ENCODE measurements around the gene UBL7. TPM values are rescaled to one million over a fixed set of nuclear protein-coding genes. Genes with fewer than 3 reads are reported as not detected.

UBL7 gene
- polyA plus RNA-seq, 1 donor from 2014 or later: 70.7 TPM

DNA sequence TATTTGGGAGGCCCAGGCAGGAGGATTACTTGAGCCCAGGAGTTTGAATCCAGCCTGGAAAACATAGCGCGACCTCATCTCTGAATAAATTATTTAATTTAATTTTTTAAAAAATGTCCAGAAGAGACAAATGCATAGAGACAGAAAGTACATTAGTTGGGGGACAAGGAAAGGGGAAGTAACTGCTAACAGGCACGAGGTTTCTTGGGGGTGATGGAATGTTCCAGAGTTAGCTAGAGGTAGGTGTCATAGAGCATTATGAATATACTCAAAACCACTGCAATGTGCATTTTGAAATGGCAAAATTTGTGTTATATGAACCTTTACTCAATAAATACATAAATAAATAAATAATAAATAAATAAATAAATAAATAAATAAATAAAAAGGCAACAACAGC, 61.9 kb downstream of the UBL7 start:
- no peak for TF ChIP-seq EZH2 (IDR thresholded peaks at IDR 0.05; ENCODE audit: borderline replicate concordance, insufficient read depth, low read length, poor library complexity, severe bottlenecking)
- TF ChIP-seq TAF1 (IDR thresholded peaks at IDR 0.05; ENCODE audit: low read depth): no peak
- no peak for TF ChIP-seq EP300 (conservative IDR thresholded peaks at IDR 0.05; ENCODE audit: poor library complexity, severe bottlenecking)
- TF ChIP-seq, protein P1, sequence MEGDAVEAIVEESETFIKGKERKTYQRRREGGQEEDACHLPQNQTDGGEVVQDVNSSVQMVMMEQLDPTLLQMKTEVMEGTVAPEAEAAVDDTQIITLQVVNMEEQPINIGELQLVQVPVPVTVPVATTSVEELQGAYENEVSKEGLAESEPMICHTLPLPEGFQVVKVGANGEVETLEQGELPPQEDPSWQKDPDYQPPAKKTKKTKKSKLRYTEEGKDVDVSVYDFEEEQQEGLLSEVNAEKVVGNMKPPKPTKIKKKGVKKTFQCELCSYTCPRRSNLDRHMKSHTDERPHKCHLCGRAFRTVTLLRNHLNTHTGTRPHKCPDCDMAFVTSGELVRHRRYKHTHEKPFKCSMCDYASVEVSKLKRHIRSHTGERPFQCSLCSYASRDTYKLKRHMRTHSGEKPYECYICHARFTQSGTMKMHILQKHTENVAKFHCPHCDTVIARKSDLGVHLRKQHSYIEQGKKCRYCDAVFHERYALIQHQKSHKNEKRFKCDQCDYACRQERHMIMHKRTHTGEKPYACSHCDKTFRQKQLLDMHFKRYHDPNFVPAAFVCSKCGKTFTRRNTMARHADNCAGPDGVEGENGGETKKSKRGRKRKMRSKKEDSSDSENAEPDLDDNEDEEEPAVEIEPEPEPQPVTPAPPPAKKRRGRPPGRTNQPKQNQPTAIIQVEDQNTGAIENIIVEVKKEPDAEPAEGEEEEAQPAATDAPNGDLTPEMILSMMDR (IDR thresholded peaks at IDR 0.05; ENCODE audit: poor library complexity, severe bottlenecking): no peak
- no peak for TF ChIP-seq SMC3 (conservative IDR thresholded peaks at IDR 0.05; ENCODE audit: poor library complexity)
- TF ChIP-seq, protein P2, sequence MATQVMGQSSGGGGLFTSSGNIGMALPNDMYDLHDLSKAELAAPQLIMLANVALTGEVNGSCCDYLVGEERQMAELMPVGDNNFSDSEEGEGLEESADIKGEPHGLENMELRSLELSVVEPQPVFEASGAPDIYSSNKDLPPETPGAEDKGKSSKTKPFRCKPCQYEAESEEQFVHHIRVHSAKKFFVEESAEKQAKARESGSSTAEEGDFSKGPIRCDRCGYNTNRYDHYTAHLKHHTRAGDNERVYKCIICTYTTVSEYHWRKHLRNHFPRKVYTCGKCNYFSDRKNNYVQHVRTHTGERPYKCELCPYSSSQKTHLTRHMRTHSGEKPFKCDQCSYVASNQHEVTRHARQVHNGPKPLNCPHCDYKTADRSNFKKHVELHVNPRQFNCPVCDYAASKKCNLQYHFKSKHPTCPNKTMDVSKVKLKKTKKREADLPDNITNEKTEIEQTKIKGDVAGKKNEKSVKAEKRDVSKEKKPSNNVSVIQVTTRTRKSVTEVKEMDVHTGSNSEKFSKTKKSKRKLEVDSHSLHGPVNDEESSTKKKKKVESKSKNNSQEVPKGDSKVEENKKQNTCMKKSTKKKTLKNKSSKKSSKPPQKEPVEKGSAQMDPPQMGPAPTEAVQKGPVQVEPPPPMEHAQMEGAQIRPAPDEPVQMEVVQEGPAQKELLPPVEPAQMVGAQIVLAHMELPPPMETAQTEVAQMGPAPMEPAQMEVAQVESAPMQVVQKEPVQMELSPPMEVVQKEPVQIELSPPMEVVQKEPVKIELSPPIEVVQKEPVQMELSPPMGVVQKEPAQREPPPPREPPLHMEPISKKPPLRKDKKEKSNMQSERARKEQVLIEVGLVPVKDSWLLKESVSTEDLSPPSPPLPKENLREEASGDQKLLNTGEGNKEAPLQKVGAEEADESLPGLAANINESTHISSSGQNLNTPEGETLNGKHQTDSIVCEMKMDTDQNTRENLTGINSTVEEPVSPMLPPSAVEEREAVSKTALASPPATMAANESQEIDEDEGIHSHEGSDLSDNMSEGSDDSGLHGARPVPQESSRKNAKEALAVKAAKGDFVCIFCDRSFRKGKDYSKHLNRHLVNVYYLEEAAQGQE (IDR thresholded peaks at IDR 0.05; ENCODE audit: borderline replicate concordance): no peak
- TF ChIP-seq RAD21 (conservative IDR thresholded peaks at IDR 0.05): no peak
- TF ChIP-seq MXI1 (conservative IDR thresholded peaks at IDR 0.05; ENCODE audit: poor library complexity, severe bottlenecking): no peak
- TF ChIP-seq POLR2AphosphoS5 (IDR thresholded peaks at IDR 0.05): no peak
- Histone ChIP-seq H3K36me3 (ENCODE audit: insufficient read depth, low read length) (no peaks in the 10 kb centered on the region), H3K9ac (ENCODE audit: low read length) (no peak overlapping the region), H3K9me2 (ENCODE audit: insufficient read depth, low read length) (no peaks in the 10 kb centered on the region), H3K79me2 (replicated peaks; ENCODE audit: insufficient read depth, low read length) (no peaks in the 10 kb centered on the region), H3F3A (ENCODE audit: insufficient read depth, low read length, poor library complexity, severe bottlenecking) (no peaks in the 10 kb centered on the region), H3K4me3 (ENCODE audit: low read length) (no peak overlapping the region), H3K27me3 (ENCODE audit: insufficient read depth, low read depth, low read length) (no peaks in the 10 kb centered on the region), H2AFZ (ENCODE audit: low read depth, low read length) (no peak overlapping the region), H3K4me2 (ENCODE audit: low read length) (no peak overlapping the region), H4K20me1 (ENCODE audit: insufficient read depth) (no peaks in the 10 kb centered on the region), H3K9me3 (ENCODE audit: low read length) (no peaks in the 10 kb centered on the region), H3K27ac (ENCODE audit: low read length) (no peak overlapping the region)

DNA sequence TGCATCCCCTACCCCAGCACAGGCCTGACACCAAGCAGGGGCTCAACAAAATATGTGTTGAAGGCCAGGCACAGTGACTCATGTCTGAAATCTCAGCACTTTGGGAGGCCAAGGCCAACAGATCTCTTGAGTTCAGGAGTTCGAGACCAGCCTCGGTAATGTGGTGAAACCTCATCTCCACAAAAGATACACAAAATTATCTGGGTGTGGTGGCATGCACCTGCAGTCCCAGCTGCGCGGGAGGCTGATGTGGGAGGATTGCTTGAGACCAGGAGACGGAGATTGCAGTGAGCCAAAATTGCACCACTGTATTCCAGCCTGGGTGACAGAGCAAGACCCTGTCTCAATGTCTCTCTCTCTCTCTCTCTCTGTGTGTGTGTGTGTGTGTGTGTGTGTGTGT, 62.8 kb downstream of the UBL7 start:
- H3K79me2 ChIP-seq (replicated peaks; ENCODE audit: insufficient read depth, low read length): no peaks in the 10 kb centered on the region
- H2AFZ ChIP-seq (ENCODE audit: low read depth, low read length): no peak overlapping the region
- H3K9me2 ChIP-seq (ENCODE audit: insufficient read depth, low read length): no peaks in the 10 kb centered on the region
- no peak for TF ChIP-seq EP300 (conservative IDR thresholded peaks at IDR 0.05; ENCODE audit: poor library complexity, severe bottlenecking)
- TF ChIP-seq SMC3 (conservative IDR thresholded peaks at IDR 0.05; ENCODE audit: poor library complexity): no peak
- TF ChIP-seq EZH2 (IDR thresholded peaks at IDR 0.05; ENCODE audit: borderline replicate concordance, insufficient read depth, low read length, poor library complexity, severe bottlenecking): no peak
- TF ChIP-seq RAD21 (conservative IDR thresholded peaks at IDR 0.05): no peak
- no peak for TF ChIP-seq POLR2AphosphoS5 (IDR thresholded peaks at IDR 0.05)
- no peak for TF ChIP-seq TAF1 (IDR thresholded peaks at IDR 0.05; ENCODE audit: low read depth)
- TF ChIP-seq, protein P2 (IDR thresholded peaks at IDR 0.05; ENCODE audit: borderline replicate concordance): no peak
- TF ChIP-seq, protein P1 (IDR thresholded peaks at IDR 0.05; ENCODE audit: poor library complexity, severe bottlenecking): no peak
- TF ChIP-seq MXI1 (conservative IDR thresholded peaks at IDR 0.05; ENCODE audit: poor library complexity, severe bottlenecking): no peak
- H4K20me1 ChIP-seq (ENCODE audit: insufficient read depth): no peaks in the 10 kb centered on the region
- no peaks in the 10 kb centered on the region for H3K27me3 ChIP-seq (ENCODE audit: insufficient read depth, low read depth, low read length)
- H3K36me3 ChIP-seq (ENCODE audit: insufficient read depth, low read length): no peaks in the 10 kb centered on the region
- H3K9me3 ChIP-seq (ENCODE audit: low read length): no peaks in the 10 kb centered on the region
- H3K4me3 ChIP-seq (ENCODE audit: low read length): no peak overlapping the region
- no peak overlapping the region for H3K4me2 ChIP-seq (ENCODE audit: low read length)
- H3K27ac ChIP-seq (ENCODE audit: low read length): no peak overlapping the region
- H3F3A ChIP-seq (ENCODE audit: insufficient read depth, low read length, poor library complexity, severe bottlenecking): no peaks in the 10 kb centered on the region
- no peak overlapping the region for H3K9ac ChIP-seq (ENCODE audit: low read length)

All from neural cell (in vitro differentiated cells).